Lung (tissue), 12 donors: ENCODE data around the gene KRTAP4-8. TPM values are rescaled to one million over a fixed set of nuclear protein-coding genes. Genes with fewer than 3 reads are reported as not detected.

ENCODE experiments used
- ATAC-seq: fragments of 200-7000 bp; cut with Tn5 transposase; one replicate; pipeline ENCODE4 v1.9.1; 2020; ENCODE audit warnings: moderate number of reproducible peaks; ENCODE audit not compliant: insufficient read depth, low FRiP score
- DNase-seq, 3 donors: peaks; one replicate each; pipeline ENCODE4 v3.0.0-alpha.2; 2013 to 2017
- H3K27ac ChIP-seq, 2 donors: one replicate each; pipeline ENCODE4 v1.5.1; 2013; ENCODE audit warnings: mild to moderate bottlenecking in 2 of 2, moderate library complexity in 2 of 2, control low read depth in 1 of 2, inconsistent platforms in 1 of 2, low read depth in 1 of 2, low read length in 1 of 2
- H3K27me3 ChIP-seq, 3 donors: one replicate each; pipeline ENCODE4 v1.5.1; 2013; ENCODE audit warnings: low read length in 2 of 3; ENCODE audit not compliant: control insufficient read depth in 3 of 3, insufficient read depth in 3 of 3
- H3K36me3 ChIP-seq, 4 donors: one replicate each; pipeline ENCODE4 v1.5.1; 2013; ENCODE audit warnings: low read length in 4 of 4, mild to moderate bottlenecking in 1 of 4, moderate library complexity in 1 of 4; ENCODE audit not compliant: control insufficient read depth in 4 of 4, insufficient read depth in 4 of 4
- H3K4me1 ChIP-seq, 5 donors: one replicate each; pipeline ENCODE4 v1.5.1; 2013; ENCODE audit warnings: low read length in 5 of 5, mild to moderate bottlenecking in 2 of 5, moderate library complexity in 1 of 5; ENCODE audit not compliant: control insufficient read depth in 5 of 5, insufficient read depth in 5 of 5
- H3K4me3 ChIP-seq: one replicate; pipeline ENCODE4 v1.5.1; 2013; ENCODE audit warnings: mild to moderate bottlenecking, control low read depth, moderate library complexity
- H3K9ac ChIP-seq, 2 donors: one replicate each; pipeline ENCODE4 v1.5.1; 2013; ENCODE audit warnings: low read length in 2 of 2, control low read depth in 1 of 2; ENCODE audit not compliant: insufficient read depth in 1 of 2
- H3K9me3 ChIP-seq, 4 donors: one replicate each; pipeline ENCODE4 v1.5.1; 2013; ENCODE audit warnings: low read length in 3 of 4, mild to moderate bottlenecking in 1 of 4, moderate library complexity in 1 of 4; ENCODE audit not compliant: control insufficient read depth in 4 of 4, insufficient read depth in 3 of 4
- CTCF ChIP-seq: IDR thresholded peaks from 2 replicates; pipeline ENCODE4 v1.5.1; 2012; ENCODE audit warnings: mild to moderate bottlenecking; ENCODE audit errors: control extremely low read depth, extremely low read depth
- WGBS, 2 donors: extraction: QIAGEN DNeasy Blood & Tissue Kit; methylation state at CpG; one replicate each; pipeline ENCODE4 v1.1.7; 2013; 5-methylcytosine and 5-hydroxymethylcytosine counted together
- polyA plus RNA-seq, 2 donors: library from polyadenylated mRNA; stranded (reverse); fragments of 200-250 nt; gene quantifications; one replicate each; pipeline ENCODE4 v1.2.1, GENCODE V29; 2013
- total RNA-seq, 2 donors: library from RNA; depleted of rRNA in 1 of 2; stranded (reverse); fragments of >200 nt in 1 of 2; gene quantifications; one replicate each; pipeline ENCODE4 v1.2.1, GENCODE V29; 2014 to 2021
- donor health status: control.
- donor health status: control.
- donor health status: Bipolar disorder and iron deficiency.
- donor health status: healthy.
- donor health status: DM: yes; HTN: yes; CAD: no.

KRTAP4-8 gene
- total and polyA plus RNA-seq, 4 donors = not detected

GRCh38 chr17:41071606-41072360 lies 26.2 kb downstream of the KRTAP4-8 start:
- 75 to 84% methylated on average over 5 of the region's 5 CpGs for WGBS, 2 donors
- Histone ChIP-seq H3K4me3 (no peak overlapping the region), H3K9ac (no peak overlapping the region), H3K36me3 (no peaks in the 10 kb centered on the region), H3K4me1 (no peaks in the 10 kb centered on the region), H3K27ac (no peak overlapping the region), H3K9me3 (peaks cover 0 to 3% (median 0%) of the 10 kb centered on the region in 4 donors), H3K27me3 (peaks cover 0 to 3% (median 0%) of the 10 kb centered on the region in 3 donors)
- DNase-seq (no peak), ATAC-seq (no peak)
- TF ChIP-seq CTCF = no peak

- Histone ChIP-seq H3K4me1 (no peaks in the 10 kb centered on the region), H3K9me3 (peaks cover 0 to 3% (median 0%) of the 10 kb centered on the region in 4 donors), H3K9ac (no peak overlapping the region), H3K27ac (no peak overlapping the region), H3K36me3 (no peaks in the 10 kb centered on the region), H3K27me3 (no peaks in the 10 kb centered on the region), H3K4me3 (no peak overlapping the region)
- TF ChIP-seq CTCF = no peak
- DNase-seq (no peak), ATAC-seq (no peak)
- WGBS, 2 donors = 56 to 62% methylated on average over 3 of the region's 3 CpGs
These were observed 28.9 kb downstream of the KRTAP4-8 start for GRCh38 chr17:41069031-41069430.

GRCh38 chr17:41067281-41067680 lies 30.7 kb downstream of the KRTAP4-8 start:
- Histone ChIP-seq H3K9ac (no peak overlapping the region), H3K9me3 (peaks cover 0 to 3% (median 0%) of the 10 kb centered on the region in 4 donors), H3K4me3 (no peak overlapping the region), H3K36me3 (no peaks in the 10 kb centered on the region), H3K27me3 (no peaks in the 10 kb centered on the region), H3K4me1 (no peaks in the 10 kb centered on the region), H3K27ac (no peak overlapping the region)
- DNase-seq (no peak), ATAC-seq (no peak)
- TF ChIP-seq CTCF = no peak
